ENCODE results near the gene ZNF555.

DNA sequence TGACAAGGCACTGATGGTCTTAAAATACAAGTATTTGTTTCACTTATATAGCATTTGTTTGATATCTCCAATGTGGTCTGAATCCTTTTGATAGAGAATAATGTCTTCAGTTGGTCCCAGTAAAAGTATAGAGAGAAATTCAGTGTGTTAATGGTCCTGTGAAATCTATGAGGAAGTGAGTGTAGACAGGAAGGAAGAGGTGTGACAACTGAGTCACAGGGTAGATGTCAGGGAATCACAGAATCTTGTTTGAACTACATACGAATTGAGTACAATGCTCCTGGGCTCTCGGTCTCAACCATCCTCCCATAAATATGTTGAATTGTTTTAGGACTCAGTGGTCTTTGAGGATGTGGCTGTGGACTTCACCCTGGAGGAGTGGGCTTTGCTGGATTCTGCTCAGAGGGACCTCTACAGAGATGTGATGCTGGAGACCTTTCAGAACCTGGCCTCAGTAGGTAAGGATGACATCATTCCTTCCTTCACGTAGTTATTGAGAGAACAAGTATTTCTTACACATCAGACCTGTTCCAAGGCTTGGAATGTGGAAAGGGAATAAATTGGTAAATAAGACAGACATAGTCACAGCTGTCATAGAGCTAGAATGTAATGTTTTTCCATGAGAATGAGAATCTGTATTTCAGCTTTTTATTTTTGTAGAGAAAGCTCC is 9.1 kb downstream of the ZNF555 start:
- TF ChIP-seq, protein P1, sequence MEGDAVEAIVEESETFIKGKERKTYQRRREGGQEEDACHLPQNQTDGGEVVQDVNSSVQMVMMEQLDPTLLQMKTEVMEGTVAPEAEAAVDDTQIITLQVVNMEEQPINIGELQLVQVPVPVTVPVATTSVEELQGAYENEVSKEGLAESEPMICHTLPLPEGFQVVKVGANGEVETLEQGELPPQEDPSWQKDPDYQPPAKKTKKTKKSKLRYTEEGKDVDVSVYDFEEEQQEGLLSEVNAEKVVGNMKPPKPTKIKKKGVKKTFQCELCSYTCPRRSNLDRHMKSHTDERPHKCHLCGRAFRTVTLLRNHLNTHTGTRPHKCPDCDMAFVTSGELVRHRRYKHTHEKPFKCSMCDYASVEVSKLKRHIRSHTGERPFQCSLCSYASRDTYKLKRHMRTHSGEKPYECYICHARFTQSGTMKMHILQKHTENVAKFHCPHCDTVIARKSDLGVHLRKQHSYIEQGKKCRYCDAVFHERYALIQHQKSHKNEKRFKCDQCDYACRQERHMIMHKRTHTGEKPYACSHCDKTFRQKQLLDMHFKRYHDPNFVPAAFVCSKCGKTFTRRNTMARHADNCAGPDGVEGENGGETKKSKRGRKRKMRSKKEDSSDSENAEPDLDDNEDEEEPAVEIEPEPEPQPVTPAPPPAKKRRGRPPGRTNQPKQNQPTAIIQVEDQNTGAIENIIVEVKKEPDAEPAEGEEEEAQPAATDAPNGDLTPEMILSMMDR (IDR thresholded peaks at IDR 0.05) = no peak
- no peak for TF ChIP-seq EP300 (IDR thresholded peaks at IDR 0.05)
- TF ChIP-seq POLR2A (IDR thresholded peaks at IDR 0.05) = no peak
- TF ChIP-seq POLR2AphosphoS5 (IDR thresholded peaks at IDR 0.05) = no peak

All from sigmoid colon (tissue), 4 donors.